HepG2 (cell line): Measurements from ENCODE around the gene GLUL. TPM values are rescaled to one million over a fixed set of nuclear protein-coding genes. Genes with fewer than 3 reads are reported as not detected.

Experiments used
- ATAC-seq: fragments of 200-7000 bp; cut with Tn5 transposase; 3 replicates; pipeline ENCODE4 v1.9.1; 2020; ENCODE audit warnings: mild to moderate bottlenecking, moderate library complexity
- BruUV-seq: library from RNA; stranded (reverse); fragments of 400-500 nt; replicated peaks from 2 replicates; lab custom pipeline; 2021; lab: Mats Ljungman, UMichigan
- CTCF ChIA-PET: fragments of 300-600 bp; formaldehyde crosslinking; extraction: SDS; loops from one replicate; lab custom pipeline; 2021; ENCODE audit warnings: low total read pairs, inconsistent platforms, low intra/inter-chr PET ratio; lab: Yijun Ruan, JAX
- POLR2A ChIA-PET: fragments of 350-600 bp; sonication (Branson Sonifier 250); formaldehyde crosslinking; loops from one replicate; lab custom pipeline; 2020; ENCODE audit warnings: antibody characterized with exemption, inconsistent platforms; lab: Yijun Ruan, JAX
- DNase-seq: peaks from one replicate; pipeline ENCODE4 v3.0.0-alpha.2; 2015; ENCODE audit warnings: low spot score
- FAIRE-seq: peaks from 3 replicates; lab custom pipeline; 2011; peaks lifted over from hg19 to GRCh38; lab: Jason Lieb, UNC
- H2AFZ ChIP-seq: one replicate; pipeline ENCODE4 v1.6.1; 2011; ENCODE audit warnings: low read length, inconsistent platforms
- H3K27ac ChIP-seq: fragments of 300-600 bp; 3 replicates; pipeline ENCODE4 v1.8.0; 2011; ENCODE audit warnings: mixed run types, mild to moderate bottlenecking, mixed read lengths, low read length, inconsistent platforms; ENCODE audit not compliant: insufficient read depth; ENCODE audit errors: extremely low read length
- H3K27me3 ChIP-seq, 2 experiments: fragments of 200-600 bp in 1 of 2; 2 replicates in 1 of 2; 3 replicates in 1 of 2; pipeline versions ENCODE4 v1.6.0 to v1.8.0; 2011; ENCODE audit warnings: low read length in 2 of 2, mild to moderate bottlenecking in 2 of 2, moderate library complexity in 2 of 2, inconsistent platforms in 1 of 2; ENCODE audit not compliant: insufficient read depth in 2 of 2, control insufficient read depth in 1 of 2
- H3K36me3 ChIP-seq, 2 experiments: fragments of 200-600 bp in 1 of 2; replicated peaks in 1 of 2; 2 replicates in 1 of 2; 3 replicates in 1 of 2; pipeline versions ENCODE4 v1.5.1 to v1.8.0; 2011; ENCODE audit warnings: low read length in 2 of 2, inconsistent platforms in 1 of 2; ENCODE audit not compliant: insufficient read depth in 2 of 2, control insufficient read depth in 1 of 2
- H3K4me1 ChIP-seq: 2 replicates; pipeline ENCODE4 v1.5.1; 2012; ENCODE audit warnings: low read length, inconsistent platforms; ENCODE audit not compliant: insufficient read depth
- H3K4me2 ChIP-seq: 2 replicates; pipeline ENCODE4 v1.6.0; 2011; ENCODE audit warnings: low read depth, low read length, inconsistent platforms
- H3K4me3 ChIP-seq, 3 experiments: fragments of 200-600 bp in 1 of 3; sonication (generic), shearing (Covaris generic) in 1 of 3; replicated peaks in 1 of 3; 2 replicates each; pipeline ENCODE4 v1.5.1; 2011 to 2016; ENCODE audit warnings: low read length in 3 of 3, inconsistent platforms in 2 of 3, low read depth in 2 of 3, mild to moderate bottlenecking in 2 of 3, control low read depth in 1 of 3, mixed read lengths in 1 of 3; ENCODE audit not compliant: insufficient read depth in 1 of 3
- H3K79me2 ChIP-seq: one replicate; pipeline ENCODE4 v1.6.1; 2011; ENCODE audit warnings: low read length, inconsistent platforms; ENCODE audit not compliant: insufficient read depth
- H3K9ac ChIP-seq: 2 replicates; pipeline ENCODE4 v1.6.0; 2011; ENCODE audit warnings: mild to moderate bottlenecking, low read depth, low read length, inconsistent platforms; ENCODE audit not compliant: insufficient read depth
- H3K9me3 ChIP-seq: 2 replicates; pipeline ENCODE4 v1.5.1; 2012; ENCODE audit warnings: mild to moderate bottlenecking, low read length
- H4K20me1 ChIP-seq: 2 replicates; pipeline ENCODE4 v1.6.0; 2011; ENCODE audit warnings: inconsistent platforms, mild to moderate bottlenecking, low read length, moderate library complexity; ENCODE audit not compliant: insufficient read depth
- HES4 ChIP-seq: sonication (generic); formaldehyde crosslinking; IDR thresholded peaks from 2 replicates; pipeline ENCODE4 v1.9.0; 2021; ENCODE audit warnings: mild to moderate bottlenecking, missing genetic modification reagents, borderline replicate concordance
- REPIN1 ChIP-seq: sonication (generic); formaldehyde crosslinking; IDR thresholded peaks from 2 replicates; pipeline ENCODE4 v1.8.0; 2022; ENCODE audit warnings: missing genetic modification reagents, low read depth, mild to moderate bottlenecking, borderline replicate concordance
- STAG1 ChIP-seq: sonication (generic); formaldehyde crosslinking; IDR thresholded peaks from 2 replicates; pipeline ENCODE4 v1.4.0; 2020; ENCODE audit warnings: missing genetic modification reagents
- ZMYM3 ChIP-seq: sonication (generic); formaldehyde crosslinking; IDR thresholded peaks from 2 replicates; pipeline ENCODE4 v1.5.1; 2020; ENCODE audit warnings: mild to moderate bottlenecking, missing genetic modification reagents
- WGBS: methylation state at CpG from one replicate; pipeline ENCODE4 v1.1.6; 2017; ENCODE audit warnings: low lambda C conversion rate; 5-methylcytosine and 5-hydroxymethylcytosine counted together
- in situ Hi-C: cut with HindIII; loops from 2 replicates; pipeline ENCODE4 v1.10.0; 2017; ENCODE audit warnings: low pct_unique_long_range_greater_than_20kb; ENCODE audit not compliant: extremely low pct_ligation_motif_present
- intact Hi-C: fragments of 100-400 bp; cut with micrococcal nuclease; formaldehyde crosslinking; loops from one replicate; pipeline ENCODE4 v1.10.0; 2022; ENCODE audit not compliant: unreplicated experiment
- polyA plus RNA-seq, 8 experiments: library from polyadenylated mRNA; depleted of rRNA in 3 of 8; stranded (reverse) in 7 of 8; unstranded in 1 of 8; fragments of >200 nt; fragmentation: Illumina TruSeq in 4 of 8; extraction: Trizol in 4 of 8; gene quantifications; 2 replicates each; pipeline versions ENCODE4 v1.2.1 to v1.2.3, GENCODE V29; 2011 to 2016; ENCODE audit warnings: low read depth in 4 of 8, missing spikeins in 1 of 8, mixed read lengths in 1 of 8; ENCODE audit not compliant: insufficient read depth in 1 of 8
- total RNA-seq, 5 experiments: library from RNA; depleted of rRNA; stranded (reverse); fragments of >200 nt; fragmentation: Illumina TruSeq; extraction: Trizol; gene quantifications; 2 replicates each; pipeline ENCODE4 v1.2.3, GENCODE V29; 2016; ENCODE audit warnings: low read depth in 1 of 5
- TF ChIP-seq, protein P1 (sequence below): IDR thresholded peaks from 2 replicates; pipeline ENCODE4 v1.4.0; 2020; ENCODE audit warnings: mild to moderate bottlenecking, missing genetic modification reagents
- TF ChIP-seq, protein P2 (sequence below): sonication (generic); formaldehyde crosslinking; IDR thresholded peaks from 2 replicates; pipeline ENCODE4 v1.5.0; 2020; ENCODE audit warnings: mild to moderate bottlenecking, missing genetic modification reagents
- TF ChIP-seq, protein P3 (sequence below): sonication (generic); formaldehyde crosslinking; IDR thresholded peaks from 2 replicates; pipeline ENCODE4 v1.5.0; 2020; ENCODE audit warnings: missing genetic modification reagents

GLUL gene
- total and polyA plus RNA-seq, 2 of the 13 experiments (the other 11 are each of a cell fraction or from before 2014, with no cell fraction given): 423 to 827 TPM

DNA sequence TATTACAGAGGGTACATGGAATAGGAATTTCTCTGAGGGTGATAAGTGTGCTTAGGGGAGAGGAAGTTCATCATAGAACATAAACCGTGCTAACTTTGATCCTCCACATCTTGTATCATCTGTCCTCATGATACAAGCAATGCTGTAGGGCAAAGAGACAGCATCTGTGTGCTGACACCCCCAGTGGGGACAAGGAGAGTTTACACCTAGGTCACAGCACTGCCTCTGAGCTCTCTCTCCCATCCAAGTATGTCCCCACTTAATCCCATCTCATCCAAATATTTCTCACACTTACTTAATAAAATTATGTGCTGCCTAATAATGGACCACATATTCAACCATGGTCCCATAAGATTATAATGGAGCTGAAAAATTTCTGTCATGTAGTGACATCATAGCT is 13.2 kb upstream of the GLUL start (continued):
- TF ChIP-seq, protein P1, sequence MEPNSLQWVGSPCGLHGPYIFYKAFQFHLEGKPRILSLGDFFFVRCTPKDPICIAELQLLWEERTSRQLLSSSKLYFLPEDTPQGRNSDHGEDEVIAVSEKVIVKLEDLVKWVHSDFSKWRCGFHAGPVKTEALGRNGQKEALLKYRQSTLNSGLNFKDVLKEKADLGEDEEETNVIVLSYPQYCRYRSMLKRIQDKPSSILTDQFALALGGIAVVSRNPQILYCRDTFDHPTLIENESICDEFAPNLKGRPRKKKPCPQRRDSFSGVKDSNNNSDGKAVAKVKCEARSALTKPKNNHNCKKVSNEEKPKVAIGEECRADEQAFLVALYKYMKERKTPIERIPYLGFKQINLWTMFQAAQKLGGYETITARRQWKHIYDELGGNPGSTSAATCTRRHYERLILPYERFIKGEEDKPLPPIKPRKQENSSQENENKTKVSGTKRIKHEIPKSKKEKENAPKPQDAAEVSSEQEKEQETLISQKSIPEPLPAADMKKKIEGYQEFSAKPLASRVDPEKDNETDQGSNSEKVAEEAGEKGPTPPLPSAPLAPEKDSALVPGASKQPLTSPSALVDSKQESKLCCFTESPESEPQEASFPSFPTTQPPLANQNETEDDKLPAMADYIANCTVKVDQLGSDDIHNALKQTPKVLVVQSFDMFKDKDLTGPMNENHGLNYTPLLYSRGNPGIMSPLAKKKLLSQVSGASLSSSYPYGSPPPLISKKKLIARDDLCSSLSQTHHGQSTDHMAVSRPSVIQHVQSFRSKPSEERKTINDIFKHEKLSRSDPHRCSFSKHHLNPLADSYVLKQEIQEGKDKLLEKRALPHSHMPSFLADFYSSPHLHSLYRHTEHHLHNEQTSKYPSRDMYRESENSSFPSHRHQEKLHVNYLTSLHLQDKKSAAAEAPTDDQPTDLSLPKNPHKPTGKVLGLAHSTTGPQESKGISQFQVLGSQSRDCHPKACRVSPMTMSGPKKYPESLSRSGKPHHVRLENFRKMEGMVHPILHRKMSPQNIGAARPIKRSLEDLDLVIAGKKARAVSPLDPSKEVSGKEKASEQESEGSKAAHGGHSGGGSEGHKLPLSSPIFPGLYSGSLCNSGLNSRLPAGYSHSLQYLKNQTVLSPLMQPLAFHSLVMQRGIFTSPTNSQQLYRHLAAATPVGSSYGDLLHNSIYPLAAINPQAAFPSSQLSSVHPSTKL (CRISPR knock-in tag): no peak
- TF ChIP-seq STAG1: peak; percentile 29; the same call in 1 of the 2 replicates
- TF ChIP-seq, protein P2, sequence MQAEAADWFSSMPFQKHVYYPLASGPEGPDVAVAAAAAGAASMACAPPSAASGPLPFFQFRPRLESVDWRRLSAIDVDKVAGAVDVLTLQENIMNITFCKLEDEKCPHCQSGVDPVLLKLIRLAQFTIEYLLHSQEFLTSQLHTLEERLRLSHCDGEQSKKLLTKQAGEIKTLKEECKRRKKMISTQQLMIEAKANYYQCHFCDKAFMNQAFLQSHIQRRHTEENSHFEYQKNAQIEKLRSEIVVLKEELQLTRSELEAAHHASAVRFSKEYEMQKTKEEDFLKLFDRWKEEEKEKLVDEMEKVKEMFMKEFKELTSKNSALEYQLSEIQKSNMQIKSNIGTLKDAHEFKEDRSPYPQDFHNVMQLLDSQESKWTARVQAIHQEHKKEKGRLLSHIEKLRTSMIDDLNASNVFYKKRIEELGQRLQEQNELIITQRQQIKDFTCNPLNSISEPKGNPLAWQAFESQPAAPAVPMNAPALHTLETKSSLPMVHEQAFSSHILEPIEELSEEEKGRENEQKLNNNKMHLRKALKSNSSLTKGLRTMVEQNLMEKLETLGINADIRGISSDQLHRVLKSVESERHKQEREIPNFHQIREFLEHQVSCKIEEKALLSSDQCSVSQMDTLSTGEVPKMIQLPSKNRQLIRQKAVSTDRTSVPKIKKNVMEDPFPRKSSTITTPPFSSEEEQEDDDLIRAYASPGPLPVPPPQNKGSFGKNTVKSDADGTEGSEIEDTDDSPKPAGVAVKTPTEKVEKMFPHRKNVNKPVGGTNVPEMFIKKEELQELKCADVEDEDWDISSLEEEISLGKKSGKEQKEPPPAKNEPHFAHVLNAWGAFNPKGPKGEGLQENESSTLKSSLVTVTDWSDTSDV: no peak
- no peak for TF ChIP-seq HES4 (CRISPR knock-in tag)

DNA sequence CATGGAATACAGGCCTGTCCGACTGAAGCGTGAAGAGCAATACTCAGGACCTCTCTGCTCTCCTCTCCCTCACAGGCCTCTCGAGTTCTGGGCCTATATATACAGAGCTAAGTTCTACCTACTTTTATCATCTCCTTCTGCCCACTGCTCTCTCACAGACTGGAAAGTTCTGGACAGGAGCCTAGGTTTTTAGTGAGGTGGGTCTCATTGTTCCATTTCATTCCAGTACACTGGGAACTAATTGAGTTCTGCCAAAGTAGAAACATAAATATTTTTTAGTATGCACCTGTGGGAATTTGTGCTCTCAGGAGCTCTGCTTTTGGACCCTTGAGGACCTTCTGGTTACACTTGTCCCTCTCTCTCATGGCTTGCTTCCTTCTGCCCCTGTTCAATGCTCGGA is 9.0 kb upstream of the GLUL start, which contains the start of gene TEDDM1:
Gene TEDDM1 (minus strand): TSS at position 101 of the 400 bp plus-strand sequence. CDS start 182 bp downstream, outside the sequence.
- Histone ChIP-seq H2AFZ (no peak within 1 kb of the TSS), H3K36me3 (no peaks in the 10 kb centered on the region), H3K9me3 (peaks cover 4% of the 10 kb centered on the region), H3K4me2 (no peak within 1 kb of the TSS), H4K20me1 (no peaks in the 10 kb centered on the region), H3K27me3 (no peaks in the 10 kb centered on the region), H3K79me2 (no peaks in the 10 kb centered on the region), H3K4me1 (peaks cover 21% of the 10 kb centered on the region), H3K27ac (no peak within 1 kb of the TSS), H3K9ac (no peak within 1 kb of the TSS), H3K4me3 (no peak within 1 kb of the TSS)
- FAIRE-seq (no peak), DNase-seq (no peak), ATAC-seq (no peak)
- ChIA-PET POLR2A (no interaction called here), CTCF (no interaction called here)
- intact Hi-C loops: no loop called here
- in situ Hi-C loops: no loop called here
- 50% methylated on average over 4 of the region's 4 CpGs for WGBS
- no TSS peak for BruUV-seq
- TF ChIP-seq REPIN1 (no peak), ZMYM3 (CRISPR knock-in tag) (no peak)
- TF ChIP-seq, protein P3, sequence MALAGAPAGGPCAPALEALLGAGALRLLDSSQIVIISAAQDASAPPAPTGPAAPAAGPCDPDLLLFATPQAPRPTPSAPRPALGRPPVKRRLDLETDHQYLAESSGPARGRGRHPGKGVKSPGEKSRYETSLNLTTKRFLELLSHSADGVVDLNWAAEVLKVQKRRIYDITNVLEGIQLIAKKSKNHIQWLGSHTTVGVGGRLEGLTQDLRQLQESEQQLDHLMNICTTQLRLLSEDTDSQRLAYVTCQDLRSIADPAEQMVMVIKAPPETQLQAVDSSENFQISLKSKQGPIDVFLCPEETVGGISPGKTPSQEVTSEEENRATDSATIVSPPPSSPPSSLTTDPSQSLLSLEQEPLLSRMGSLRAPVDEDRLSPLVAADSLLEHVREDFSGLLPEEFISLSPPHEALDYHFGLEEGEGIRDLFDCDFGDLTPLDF (CRISPR knock-in tag): no peak
